ENCODE data around the gene LHX1. TPM values are rescaled to one million over a fixed set of nuclear protein-coding genes. Genes with fewer than 3 reads are reported as not detected.

Gene LHX1
- polyA plus RNA-seq, 12 donors = 0.07 to 0.53 (median 0.15) TPM; not detected in 8

GRCh38 chr17:36937959-36938565 lies 787 bp downstream of the LHX1 start:
- DNase-seq = no peak

GRCh38 chr17:36938566-36939051 lies 1.3 kb downstream of the LHX1 start:
- DNase-seq = no peak

GRCh38 chr17:36939052-36939801 lies 2.0 kb downstream of the LHX1 start:
- no peak for DNase-seq

- DNase-seq = no peak
Measured at GRCh38 chr17:36939802-36940312, 2.6 kb downstream of the LHX1 start.

- no peak for DNase-seq
Measured at GRCh38 chr17:36940313-36941264, 3.3 kb downstream of the LHX1 start.

GRCh38 chr17:36941265-36942010 lies 4.2 kb downstream of the LHX1 start:
- DNase-seq = no peak

- no peak for DNase-seq
Measured at GRCh38 chr17:36942019-36942599, 4.8 kb downstream of the LHX1 start.

GRCh38 chr17:36942631-36943125 lies 5.4 kb downstream of the LHX1 start:
- no peak for DNase-seq

- DNase-seq = no peak
Measured at GRCh38 chr17:36943250-36944191, 6.2 kb downstream of the LHX1 start.

GRCh38 chr17:36944553-36944952 lies 7.3 kb downstream of the LHX1 start:
- DNase-seq = no peak

- DNase-seq = no peak
Measured at GRCh38 chr17:36945140-36945539, 7.9 kb downstream of the LHX1 start.

GRCh38 chr17:36945959-36946725 lies 8.9 kb downstream of the LHX1 start:
- DNase-seq = no peak

GRCh38 chr17:36946726-36947091 lies 9.4 kb downstream of the LHX1 start:
- DNase-seq = no peak

- DNase-seq = no peak
Measured at GRCh38 chr17:36947922-36948716, 10.8 kb downstream of the LHX1 start.

GRCh38 chr17:36948717-36949460 lies 11.6 kb downstream of the LHX1 start, which contains the start of gene AATF:
Gene AATF, plus strand, starts transcription at chr17:36948954. Its CDS starts 172 bp downstream, at chr17:36949126.
- DNase-seq = peak; percentile 98

- DNase-seq = no peak
Measured at GRCh38 chr17:36949461-36949927, 12.2 kb downstream of the LHX1 start.

GRCh38 chr17:36950027-36950426 lies 12.8 kb downstream of the LHX1 start:
- DNase-seq = no peak

All from muscle of arm (tissue), 12 donors.